Lower leg skin (tissue), 4 donors: Measurements from ENCODE around the gene HMG20B. TPM values are rescaled to one million over a fixed set of nuclear protein-coding genes. Genes with fewer than 3 reads are reported as not detected.

ENCODE experiments used
- DNase-seq, 2 donors: peaks; one replicate each; pipeline ENCODE4 v3.0.0-alpha.2; 2019; ENCODE audit warnings: low spot score in 2 of 2
- H3K4me3 ChIP-seq: fragments of 200-600 bp; sonication (generic); 2 replicates; pipeline ENCODE4 v1.5.1; 2017; ENCODE audit warnings: mild to moderate bottlenecking, low read depth; ENCODE audit not compliant: poor library complexity, severe bottlenecking
- POLR2A ChIP-seq, 2 donors: fragments of 450-650 bp; IDR thresholded peaks; one replicate each; pipeline ENCODE4 v1.6.1; 2016 to 2017; ENCODE audit warnings: antibody characterized with exemption in 2 of 2, mild to moderate bottlenecking in 1 of 2, moderate library complexity in 1 of 2
- WGBS, 2 donors: methylation state at CpG; one replicate each; pipeline ENCODE4 v1.1.5; 2018; 5-methylcytosine and 5-hydroxymethylcytosine counted together
- intact Hi-C: fragments of 100-400 bp; cut with DNase I; formaldehyde crosslinking; loops from one replicate; pipeline ENCODE4 v1.15.0; 2023; ENCODE audit warnings: low total_unique reads
- total RNA-seq, 4 donors: library from RNA; depleted of rRNA; stranded (reverse); fragments of >200 nt; gene quantifications; one replicate each; pipeline ENCODE4 v1.1.0, GENCODE V29; 2016
- TF ChIP-seq, protein P1 (sequence below), 3 donors: fragments of 450-650 bp; IDR thresholded peaks; one replicate each; pipeline ENCODE4 v1.5.1; 2016; ENCODE audit warnings: antibody characterized with exemption in 3 of 3, mild to moderate bottlenecking in 3 of 3, moderate library complexity in 2 of 3

Gene HMG20B
- total RNA-seq, 4 donors from 2014 or later: 112 to 135 (median 123) TPM

DNA sequence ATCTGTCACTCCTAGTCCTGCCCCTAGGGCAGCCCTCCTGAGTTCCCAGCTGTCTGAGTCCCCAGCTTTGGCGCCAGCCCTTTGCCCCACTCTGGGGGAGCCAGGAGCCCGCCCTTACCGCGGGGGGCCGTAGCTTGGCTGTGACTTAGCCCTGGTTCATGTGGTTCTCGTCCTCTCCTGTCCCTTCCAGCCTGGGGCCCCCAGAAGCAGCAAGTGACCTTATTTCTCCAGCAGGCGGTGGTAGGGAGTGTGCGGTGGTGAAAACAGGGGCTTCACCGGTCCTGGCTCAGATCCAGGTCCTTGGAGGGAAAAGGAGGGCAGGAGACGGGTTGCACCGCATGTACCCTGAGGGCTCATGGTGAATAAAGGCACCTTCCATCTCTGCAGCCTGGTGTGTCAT, 20.4 kb downstream of the HMG20B start:
- TF ChIP-seq POLR2A (IDR thresholded peaks at IDR 0.05): no peak
- TF ChIP-seq, protein P1, sequence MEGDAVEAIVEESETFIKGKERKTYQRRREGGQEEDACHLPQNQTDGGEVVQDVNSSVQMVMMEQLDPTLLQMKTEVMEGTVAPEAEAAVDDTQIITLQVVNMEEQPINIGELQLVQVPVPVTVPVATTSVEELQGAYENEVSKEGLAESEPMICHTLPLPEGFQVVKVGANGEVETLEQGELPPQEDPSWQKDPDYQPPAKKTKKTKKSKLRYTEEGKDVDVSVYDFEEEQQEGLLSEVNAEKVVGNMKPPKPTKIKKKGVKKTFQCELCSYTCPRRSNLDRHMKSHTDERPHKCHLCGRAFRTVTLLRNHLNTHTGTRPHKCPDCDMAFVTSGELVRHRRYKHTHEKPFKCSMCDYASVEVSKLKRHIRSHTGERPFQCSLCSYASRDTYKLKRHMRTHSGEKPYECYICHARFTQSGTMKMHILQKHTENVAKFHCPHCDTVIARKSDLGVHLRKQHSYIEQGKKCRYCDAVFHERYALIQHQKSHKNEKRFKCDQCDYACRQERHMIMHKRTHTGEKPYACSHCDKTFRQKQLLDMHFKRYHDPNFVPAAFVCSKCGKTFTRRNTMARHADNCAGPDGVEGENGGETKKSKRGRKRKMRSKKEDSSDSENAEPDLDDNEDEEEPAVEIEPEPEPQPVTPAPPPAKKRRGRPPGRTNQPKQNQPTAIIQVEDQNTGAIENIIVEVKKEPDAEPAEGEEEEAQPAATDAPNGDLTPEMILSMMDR (IDR thresholded peaks at IDR 0.05): no peak
- intact Hi-C loops: no loop called here
- 22 to 40% methylated on average over 10 to 11 of the region's 11 CpGs for WGBS, 2 donors
- no peak overlapping the region for H3K4me3 ChIP-seq
- no peak for DNase-seq

GRCh38 chr19:3595521-3596061, 22.8 kb downstream of the HMG20B start:
- DNase-seq: no peak
- intact Hi-C loops: no loop called here
- TF ChIP-seq, protein P1 (IDR thresholded peaks at IDR 0.05): no peak
- no peak for TF ChIP-seq POLR2A (IDR thresholded peaks at IDR 0.05)
- H3K4me3 ChIP-seq: no peak overlapping the region
- WGBS, 2 donors: 79 to 84% methylated on average over 34 of the region's 34 CpGs

DNA sequence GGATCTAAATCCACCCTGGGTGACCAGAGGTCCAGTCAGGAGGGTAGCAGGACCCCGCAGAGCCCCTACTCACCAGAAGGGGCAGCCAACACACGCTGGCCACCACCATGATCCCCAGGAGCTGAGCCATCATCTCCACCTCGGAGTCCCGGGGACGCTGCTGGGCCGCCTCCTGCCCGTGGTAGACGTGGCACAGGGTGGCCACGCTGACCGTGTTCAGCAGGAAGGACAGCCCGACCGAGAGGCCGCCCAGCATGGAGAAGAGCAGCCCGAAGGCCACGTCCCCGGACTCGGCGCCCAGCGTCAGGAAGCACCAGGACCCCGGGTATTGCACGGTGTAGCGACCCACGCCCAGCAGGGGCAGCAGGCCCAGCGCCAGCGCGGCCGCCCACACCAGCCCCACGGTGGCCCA, 27.0 kb downstream of the HMG20B start:
- WGBS, 2 donors: 90 to 96% methylated on average over 22 to 25 of the region's 28 CpGs
- intact Hi-C loops: no loop called here
- H3K4me3 ChIP-seq: no peak overlapping the region
- TF ChIP-seq, protein P1 (IDR thresholded peaks at IDR 0.05): no peak
- TF ChIP-seq POLR2A (IDR thresholded peaks at IDR 0.05): no peak
- DNase-seq: no peak

GRCh38 chr19:3601021-3601420, 28.3 kb downstream of the HMG20B start:
- WGBS, 2 donors: 74 to 77% methylated on average over 12 of the region's 12 CpGs
- H3K4me3 ChIP-seq: no peak overlapping the region
- intact Hi-C loops: no loop called here
- no peak for DNase-seq
- TF ChIP-seq, protein P1 (IDR thresholded peaks at IDR 0.05): no peak
- TF ChIP-seq POLR2A (IDR thresholded peaks at IDR 0.05): no peak

DNA sequence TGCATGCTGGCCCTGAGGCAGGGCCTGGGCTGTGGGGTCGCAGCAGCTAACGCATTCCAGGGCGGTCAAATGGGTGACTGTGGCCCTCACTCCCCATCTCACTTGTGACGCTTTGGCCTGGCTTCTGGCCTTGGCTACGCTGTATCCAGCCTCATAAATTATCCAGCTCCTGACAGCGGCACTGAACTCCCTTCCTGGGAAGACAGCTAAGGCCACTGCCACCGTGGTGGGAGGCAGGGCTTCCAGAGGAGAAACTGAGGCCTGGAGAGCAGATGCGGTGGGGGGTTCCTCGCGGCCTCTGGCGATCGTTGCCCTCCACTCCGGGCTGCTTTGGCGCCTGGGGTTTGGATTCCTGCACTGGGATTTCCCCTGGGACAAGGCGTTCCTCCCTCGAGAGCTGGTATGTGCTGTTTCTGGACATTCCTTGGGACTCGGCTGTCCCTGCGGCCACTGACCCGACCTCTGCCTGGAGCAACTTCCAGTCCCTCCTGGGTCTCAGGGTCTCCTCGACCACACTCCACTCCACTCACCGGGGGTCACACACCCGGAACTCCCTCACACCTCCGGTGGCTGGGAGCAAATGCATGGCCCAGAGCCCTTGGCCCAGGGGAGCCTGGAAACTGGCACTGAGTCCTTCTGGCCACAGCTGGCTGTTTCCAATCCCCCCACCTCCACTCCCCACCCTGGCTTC, 30.5 kb downstream of the HMG20B start:
- DNase-seq: no peak
- intact Hi-C loops: no loop called here
- H3K4me3 ChIP-seq: no peak overlapping the region
- WGBS, 2 donors: 60 to 71% methylated on average over 16 to 23 of the region's 23 CpGs
- TF ChIP-seq, protein P1 (IDR thresholded peaks at IDR 0.05): no peak
- no peak for TF ChIP-seq POLR2A (IDR thresholded peaks at IDR 0.05)
